SH-SY5Y (cell line): ENCODE results near the gene IRF4.

Experiments
- GATA2 ChIP-seq: IDR thresholded peaks from 2 replicates; pipeline ENCODE4 v1.6.1; 2011; ENCODE audit warnings: mild to moderate bottlenecking, low read depth, low read length
- GATA3 ChIP-seq: IDR thresholded peaks from 2 replicates; pipeline ENCODE4 v1.6.1; 2011; ENCODE audit warnings: low read depth, mild to moderate bottlenecking, low read length, moderate library complexity

GRCh38 chr6:396126-396520 lies 4.6 kb downstream of the IRF4 start:
- TF ChIP-seq GATA2 (no peak), GATA3 (no peak)
